ENCODE results near the gene COPS3. TPM values are rescaled to one million over a fixed set of nuclear protein-coding genes. Genes with fewer than 3 reads are reported as not detected.

COPS3 gene
- polyA plus RNA-seq, 1 experiment = 73.3 TPM

DNA sequence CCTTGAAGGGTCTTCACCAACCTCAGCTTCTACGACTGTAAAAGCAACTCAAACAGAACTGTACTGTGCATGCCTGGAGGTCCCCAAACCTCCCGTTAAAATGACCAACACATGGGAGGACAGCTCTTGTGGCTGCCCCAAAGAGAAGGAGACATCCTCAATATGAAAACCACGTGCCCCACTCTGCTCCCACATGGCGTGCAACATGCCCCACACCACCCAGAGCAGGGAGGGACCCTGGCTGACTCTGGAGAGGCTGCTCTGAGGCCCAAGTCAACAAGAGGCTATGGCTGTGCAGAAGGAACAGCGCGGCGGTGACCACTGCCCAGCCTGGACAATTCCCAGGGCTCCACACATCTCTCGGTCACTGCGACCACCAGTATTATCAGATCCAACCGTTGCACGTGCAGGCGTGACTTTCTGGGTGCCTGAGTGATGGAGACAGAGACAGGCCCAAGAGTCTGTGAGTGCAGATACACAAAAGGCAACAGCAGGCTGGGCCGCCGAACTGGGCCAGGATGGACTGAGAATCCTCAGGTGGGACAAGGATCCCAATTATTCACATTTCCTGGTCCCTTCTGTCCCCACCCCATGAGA lies 76.3 kb downstream of the COPS3 start:
- no peaks in the 10 kb centered on the region for H3K27me3 ChIP-seq (ENCODE audit: control insufficient read depth, insufficient read depth, low read length)
- POLR2A ChIA-PET = no interaction called here
- TF ChIP-seq, protein P1, sequence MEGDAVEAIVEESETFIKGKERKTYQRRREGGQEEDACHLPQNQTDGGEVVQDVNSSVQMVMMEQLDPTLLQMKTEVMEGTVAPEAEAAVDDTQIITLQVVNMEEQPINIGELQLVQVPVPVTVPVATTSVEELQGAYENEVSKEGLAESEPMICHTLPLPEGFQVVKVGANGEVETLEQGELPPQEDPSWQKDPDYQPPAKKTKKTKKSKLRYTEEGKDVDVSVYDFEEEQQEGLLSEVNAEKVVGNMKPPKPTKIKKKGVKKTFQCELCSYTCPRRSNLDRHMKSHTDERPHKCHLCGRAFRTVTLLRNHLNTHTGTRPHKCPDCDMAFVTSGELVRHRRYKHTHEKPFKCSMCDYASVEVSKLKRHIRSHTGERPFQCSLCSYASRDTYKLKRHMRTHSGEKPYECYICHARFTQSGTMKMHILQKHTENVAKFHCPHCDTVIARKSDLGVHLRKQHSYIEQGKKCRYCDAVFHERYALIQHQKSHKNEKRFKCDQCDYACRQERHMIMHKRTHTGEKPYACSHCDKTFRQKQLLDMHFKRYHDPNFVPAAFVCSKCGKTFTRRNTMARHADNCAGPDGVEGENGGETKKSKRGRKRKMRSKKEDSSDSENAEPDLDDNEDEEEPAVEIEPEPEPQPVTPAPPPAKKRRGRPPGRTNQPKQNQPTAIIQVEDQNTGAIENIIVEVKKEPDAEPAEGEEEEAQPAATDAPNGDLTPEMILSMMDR (IDR thresholded peaks at IDR 0.05; ENCODE audit: insufficient read depth, low read depth, low read length) = no peak
- H3K4me3 ChIP-seq (ENCODE audit: low read depth, low read length) = peak overlapping the region; percentile 47
- no peaks in the 10 kb centered on the region for H3K36me3 ChIP-seq (ENCODE audit: control insufficient read depth, insufficient read depth, low read length)
- CTCF ChIA-PET = interaction anchor here (1.4 kb wide), 1 partner anchor 213 kb away, joined by 3 read pairs; no protein-coding TSS in a partner anchor
- DNase-seq (ENCODE audit: low read depth) = no peak

DNA sequence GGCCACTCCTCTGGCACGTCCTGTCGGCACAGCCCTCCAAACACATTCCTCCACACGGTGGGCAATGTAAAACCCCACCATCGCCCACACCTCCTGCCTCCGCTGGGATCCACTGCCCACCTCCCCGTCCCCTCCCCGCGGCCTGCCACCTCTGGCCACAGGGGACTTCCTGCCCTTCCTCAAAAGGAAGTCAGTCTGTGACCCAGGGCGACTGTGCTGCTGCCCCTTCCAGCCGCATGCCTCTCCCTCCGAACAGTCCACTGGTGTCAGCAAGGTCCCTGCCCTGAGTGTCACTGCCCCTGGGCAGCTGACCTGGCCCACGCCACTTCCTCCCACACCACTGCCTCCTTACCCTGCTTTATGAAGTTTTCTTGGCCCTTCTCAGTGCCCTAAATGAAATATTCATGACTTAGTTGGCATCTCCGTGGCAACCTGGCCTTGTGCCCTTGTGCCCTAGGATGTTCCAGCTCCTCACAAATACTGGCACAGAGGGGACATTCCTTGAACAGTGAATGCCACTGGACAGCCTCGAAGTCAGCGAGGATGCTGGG lies 76.9 kb downstream of the COPS3 start:
- POLR2A ChIA-PET = no interaction called here
- CTCF ChIA-PET = interaction anchor here (1.4 kb wide), 1 partner anchor 212 kb away, joined by 3 read pairs; no protein-coding TSS in a partner anchor
- no peaks in the 10 kb centered on the region for H3K36me3 ChIP-seq (ENCODE audit: control insufficient read depth, insufficient read depth, low read length)
- TF ChIP-seq, protein P1 (IDR thresholded peaks at IDR 0.05; ENCODE audit: insufficient read depth, low read depth, low read length) = no peak
- DNase-seq (ENCODE audit: low read depth) = no peak
- no peak overlapping the region for H3K4me3 ChIP-seq (ENCODE audit: low read depth, low read length)
- H3K27me3 ChIP-seq (ENCODE audit: control insufficient read depth, insufficient read depth, low read length) = no peaks in the 10 kb centered on the region

DNA sequence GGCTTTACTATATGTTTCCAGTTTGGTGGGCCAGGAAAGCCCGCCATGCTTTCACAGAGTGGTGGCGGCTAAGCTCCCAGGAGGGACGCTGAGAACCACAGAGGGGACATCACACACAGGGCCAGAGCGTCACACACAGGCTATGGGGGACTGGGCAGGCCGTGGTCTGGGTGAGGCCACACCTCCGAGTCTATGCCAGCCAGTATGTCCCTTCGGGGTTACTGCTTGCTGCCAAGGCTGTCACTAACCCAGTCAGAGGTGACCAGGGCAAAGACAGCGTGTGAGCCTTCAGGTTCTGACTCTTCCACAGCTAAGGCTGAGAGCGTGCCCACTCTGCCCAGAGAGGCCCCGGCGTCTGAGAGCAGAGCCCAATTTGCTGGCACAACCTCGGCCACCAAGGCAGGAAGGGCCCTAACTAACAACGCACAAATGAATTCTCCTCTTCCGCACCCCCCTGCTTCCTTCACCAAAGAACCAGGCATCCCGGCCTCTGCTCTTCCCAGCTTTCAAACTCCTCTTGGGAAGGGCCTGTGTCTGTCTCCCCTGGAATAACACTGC lies 77.8 kb downstream of the COPS3 start:
- ChIA-PET POLR2A (no interaction called here), CTCF (no interaction called here)
- Histone ChIP-seq H3K4me3 (ENCODE audit: low read depth, low read length) (no peak overlapping the region), H3K27me3 (ENCODE audit: control insufficient read depth, insufficient read depth, low read length) (no peaks in the 10 kb centered on the region), H3K36me3 (ENCODE audit: control insufficient read depth, insufficient read depth, low read length) (no peaks in the 10 kb centered on the region)
- TF ChIP-seq, protein P1 (IDR thresholded peaks at IDR 0.05; ENCODE audit: insufficient read depth, low read depth, low read length) = no peak
- no peak for DNase-seq (ENCODE audit: low read depth)

DNA sequence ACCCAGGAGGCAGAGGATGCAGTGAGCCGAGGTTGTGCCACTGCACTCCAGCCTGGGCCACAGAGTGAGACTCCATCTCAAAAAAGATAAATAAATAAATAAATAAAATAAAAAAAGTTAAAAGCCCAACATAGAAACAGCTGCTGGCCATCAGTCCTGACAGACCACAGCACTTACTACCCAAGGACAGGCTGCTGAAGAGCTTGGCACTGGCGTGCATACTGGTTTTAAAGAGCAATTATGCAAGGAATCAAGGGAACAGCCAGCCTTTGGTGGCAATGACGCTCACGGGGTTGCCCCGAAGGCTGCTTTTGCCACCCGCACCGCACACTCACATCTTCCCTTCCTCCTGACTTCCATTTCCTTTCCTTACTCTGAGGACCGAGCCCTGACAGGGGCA lies 79.1 kb downstream of the COPS3 start:
- Histone ChIP-seq H3K27me3 (ENCODE audit: control insufficient read depth, insufficient read depth, low read length) (no peaks in the 10 kb centered on the region), H3K36me3 (ENCODE audit: control insufficient read depth, insufficient read depth, low read length) (no peaks in the 10 kb centered on the region), H3K4me3 (ENCODE audit: low read depth, low read length) (no peak overlapping the region)
- no peak for DNase-seq (ENCODE audit: low read depth)
- TF ChIP-seq, protein P1 (IDR thresholded peaks at IDR 0.05; ENCODE audit: insufficient read depth, low read depth, low read length) = no peak
- CTCF ChIA-PET = interaction anchor here (1.2 kb wide), 1 partner anchor 210 kb away, joined by 3 read pairs; no protein-coding TSS in a partner anchor
- POLR2A ChIA-PET = no interaction called here

DNA sequence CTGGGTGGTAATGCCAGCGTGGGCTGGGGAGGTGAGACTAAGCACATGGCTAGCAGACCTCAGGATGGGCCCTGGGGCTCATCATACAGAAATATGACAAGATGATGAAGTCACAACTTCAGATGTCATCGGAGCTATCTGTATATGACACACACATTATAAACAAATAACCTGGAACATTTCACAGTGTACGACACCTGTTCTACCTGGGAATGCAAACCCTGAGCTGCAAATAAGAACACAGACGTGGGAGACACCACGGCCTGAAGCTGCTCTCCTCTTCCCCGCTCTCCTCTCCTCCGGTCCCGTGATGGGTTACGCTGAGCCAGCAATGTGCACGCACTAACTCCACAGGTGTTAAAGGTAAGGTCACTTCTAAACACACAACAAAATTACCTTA lies 79.8 kb downstream of the COPS3 start:
- POLR2A ChIA-PET = interaction anchor here (1.0 kb wide), 1 partner anchor 11 kb away, joined by 3 read pairs; no protein-coding TSS in a partner anchor
- Histone ChIP-seq H3K27me3 (ENCODE audit: control insufficient read depth, insufficient read depth, low read length) (no peaks in the 10 kb centered on the region), H3K36me3 (ENCODE audit: control insufficient read depth, insufficient read depth, low read length) (no peaks in the 10 kb centered on the region), H3K4me3 (ENCODE audit: low read depth, low read length) (no peak overlapping the region)
- DNase-seq (ENCODE audit: low read depth) = no peak
- CTCF ChIA-PET = interaction anchor here (0.7 to 1.8 kb wide), 5 partner anchors 9 to 209 kb away, joined by 3 to 5 read pairs (median 4); no protein-coding TSS in a partner anchor
- TF ChIP-seq, protein P1 (IDR thresholded peaks at IDR 0.05; ENCODE audit: insufficient read depth, low read depth, low read length) = no peak

Measured in BJ (cell line).